Neuron (in vitro differentiated cells): ENCODE data around the gene C1D.
A peak's percentile ranks its signal among the peaks of the same experiment; 100 is the strongest.
"Not testable (repeated sequence)": the region's sequence is repeated elsewhere in the genome, so short reads cannot be mapped to it uniquely, and the experiment has no call there.

Experiments
- H2AFZ ChIP-seq: one replicate; pipeline ENCODE4 v1.6.1; 2013; ENCODE audit warnings: low read depth, mild to moderate bottlenecking, inconsistent platforms, low read length, moderate library complexity
- H3K27me3 ChIP-seq: one replicate; pipeline ENCODE4 v1.6.1; 2013; ENCODE audit warnings: low read length; ENCODE audit not compliant: insufficient read depth
- H3K36me3 ChIP-seq: one replicate; pipeline ENCODE4 v1.6.1; 2013; ENCODE audit warnings: low read length; ENCODE audit not compliant: insufficient read depth
- H3K4me1 ChIP-seq: one replicate; pipeline ENCODE4 v1.6.1; 2013; ENCODE audit warnings: low read length; ENCODE audit not compliant: insufficient read depth
- H3K4me3 ChIP-seq: 2 replicates; pipeline ENCODE4 v1.5.1; 2013; ENCODE audit warnings: mild to moderate bottlenecking, low read length, moderate library complexity
- H3K9me3 ChIP-seq: one replicate; pipeline ENCODE4 v1.6.1; 2013; ENCODE audit warnings: low read length

The C1D gene

DNA sequence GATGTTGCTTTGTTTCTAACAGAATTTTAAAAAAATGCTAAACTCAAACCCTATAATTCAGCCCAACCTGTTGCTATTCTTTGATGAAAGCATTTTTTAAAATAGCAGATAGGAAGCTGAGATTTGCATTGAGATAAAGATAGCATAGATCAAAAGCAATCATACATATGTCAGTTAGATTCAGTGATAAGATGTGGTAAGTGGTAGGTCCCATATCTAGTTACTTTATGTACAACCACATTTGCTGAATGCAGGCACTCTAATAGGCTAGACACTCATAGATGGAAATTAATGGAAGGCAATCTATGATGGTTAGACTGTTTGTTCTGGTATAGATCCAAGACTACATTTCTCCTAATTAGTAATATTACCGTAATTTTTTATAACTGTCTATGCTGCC lies 27.2 kb upstream of the C1D start:
- no peaks in the 10 kb centered on the region for H3K9me3 ChIP-seq

GRCh38 chr2:68088940-68089339 lies 26.1 kb upstream of the C1D start:
- Histone ChIP-seq H3K36me3 (no peaks in the 10 kb centered on the region), H3K9me3 (no peaks in the 10 kb centered on the region), H3K4me3 (no peak overlapping the region), H3K4me1 (no peaks in the 10 kb centered on the region), H3K27me3 (peaks cover 5% of the 10 kb centered on the region), H2AFZ (no peak overlapping the region)

More for the DNA sequence above, 27.2 kb upstream of the C1D start:
- peaks cover 5% of the 10 kb centered on the region for H3K27me3 ChIP-seq
- no peaks in the 10 kb centered on the region for H3K36me3 ChIP-seq
- no peaks in the 10 kb centered on the region for H3K4me1 ChIP-seq
- no peak overlapping the region for H3K4me3 ChIP-seq
- no peak overlapping the region for H2AFZ ChIP-seq

DNA sequence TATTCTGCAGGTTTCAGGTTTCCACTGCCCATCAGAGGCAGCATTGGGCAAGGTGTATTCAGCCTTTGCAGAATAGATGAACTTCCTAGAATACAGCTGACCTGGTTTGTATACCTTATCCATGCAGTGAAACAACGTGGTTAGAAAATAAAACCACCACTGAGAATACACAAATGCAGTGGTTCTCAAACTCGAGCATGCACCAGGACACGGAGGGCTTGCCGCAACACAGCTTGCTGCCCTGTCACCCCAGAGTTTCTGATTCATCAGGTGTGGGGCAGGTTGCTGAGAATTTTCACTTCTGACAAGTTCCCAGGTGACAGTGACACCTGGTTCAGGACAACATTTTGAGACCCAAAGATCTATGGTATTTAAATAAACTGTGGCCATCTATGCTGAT lies 23.4 kb upstream of the C1D start:
- H3K27me3 ChIP-seq, result peaks cover 3% of the 10 kb centered on the region
- H3K9me3 ChIP-seq, result no peaks in the 10 kb centered on the region
- no peak overlapping the region for H2AFZ ChIP-seq
- no peak overlapping the region for H3K4me3 ChIP-seq
- H3K36me3 ChIP-seq, result no peaks in the 10 kb centered on the region
- H3K4me1 ChIP-seq, result no peaks in the 10 kb centered on the region

DNA sequence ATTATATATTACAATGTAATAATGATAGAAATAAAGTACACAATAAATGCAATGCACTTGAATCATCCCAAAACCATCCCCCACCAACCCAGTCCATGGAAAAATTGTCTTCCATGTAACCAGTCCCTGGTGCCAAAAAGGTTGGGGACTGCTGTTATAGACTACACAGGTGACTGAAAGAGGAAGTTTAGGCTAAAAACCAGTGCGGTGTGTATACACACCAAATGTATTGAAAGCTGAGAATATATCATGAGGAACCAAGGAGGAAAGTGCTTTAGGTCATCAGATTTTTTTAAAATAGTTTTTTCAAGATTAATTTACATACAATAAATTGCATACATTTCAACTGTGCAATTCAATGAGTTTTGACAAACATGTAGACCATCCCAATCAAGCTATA lies 20.5 kb upstream of the C1D start:
- Histone ChIP-seq H3K4me3 (no peak overlapping the region), H3K27me3 (peaks cover 6% of the 10 kb centered on the region), H3K9me3 (no peaks in the 10 kb centered on the region), H3K36me3 (no peaks in the 10 kb centered on the region), H3K4me1 (no peaks in the 10 kb centered on the region), H2AFZ (no peak overlapping the region)

DNA sequence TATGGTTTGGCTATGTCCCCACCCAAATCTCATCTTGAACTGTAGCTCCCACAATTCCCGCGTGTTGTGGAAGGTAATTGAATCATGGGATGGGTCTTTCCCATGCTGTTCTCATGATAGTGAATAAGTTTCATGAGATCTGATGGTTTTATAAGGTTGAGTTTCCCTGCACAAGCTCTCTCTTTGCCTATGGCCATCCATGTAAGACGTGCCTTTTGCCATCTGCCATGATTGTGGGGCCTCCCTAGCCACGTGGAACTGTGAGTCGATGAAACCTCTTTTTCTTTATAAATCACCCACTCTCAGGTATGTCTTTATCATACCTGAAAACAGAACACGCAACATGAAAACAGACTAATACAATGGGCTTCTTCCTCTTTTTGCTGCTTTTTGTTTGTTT lies 11.2 kb upstream of the C1D start:
- no peaks in the 10 kb centered on the region for H3K36me3 ChIP-seq
- H3K4me1 ChIP-seq, result no peaks in the 10 kb centered on the region
- H3K4me3 ChIP-seq, result no peak overlapping the region
- H3K27me3 ChIP-seq, result peaks cover 2% of the 10 kb centered on the region
- H3K9me3 ChIP-seq, result no peaks in the 10 kb centered on the region
- H2AFZ ChIP-seq, result no peak overlapping the region

GRCh38 chr2:68063797-68064646 lies 1.2 kb upstream of the C1D start:
- H3K9me3 ChIP-seq, H3K36me3 ChIP-seq, H3K27me3 ChIP-seq, H3K4me3 ChIP-seq: not testable (repeated sequence)
- peak overlapping the region; percentile 46 for H2AFZ ChIP-seq
- peaks cover 16% of the 10 kb centered on the region for H3K4me1 ChIP-seq

- Histone ChIP-seq H3K4me3 (no peak overlapping the region), H3K27me3 (no peaks in the 10 kb centered on the region), H3K9me3 (no peaks in the 10 kb centered on the region), H3K36me3 (no peaks in the 10 kb centered on the region), H2AFZ (no peak overlapping the region), H3K4me1 (peaks cover 16% of the 10 kb centered on the region)
Observed at GRCh38 chr2:68060652-68061051, 2.2 kb downstream of the C1D start.

DNA sequence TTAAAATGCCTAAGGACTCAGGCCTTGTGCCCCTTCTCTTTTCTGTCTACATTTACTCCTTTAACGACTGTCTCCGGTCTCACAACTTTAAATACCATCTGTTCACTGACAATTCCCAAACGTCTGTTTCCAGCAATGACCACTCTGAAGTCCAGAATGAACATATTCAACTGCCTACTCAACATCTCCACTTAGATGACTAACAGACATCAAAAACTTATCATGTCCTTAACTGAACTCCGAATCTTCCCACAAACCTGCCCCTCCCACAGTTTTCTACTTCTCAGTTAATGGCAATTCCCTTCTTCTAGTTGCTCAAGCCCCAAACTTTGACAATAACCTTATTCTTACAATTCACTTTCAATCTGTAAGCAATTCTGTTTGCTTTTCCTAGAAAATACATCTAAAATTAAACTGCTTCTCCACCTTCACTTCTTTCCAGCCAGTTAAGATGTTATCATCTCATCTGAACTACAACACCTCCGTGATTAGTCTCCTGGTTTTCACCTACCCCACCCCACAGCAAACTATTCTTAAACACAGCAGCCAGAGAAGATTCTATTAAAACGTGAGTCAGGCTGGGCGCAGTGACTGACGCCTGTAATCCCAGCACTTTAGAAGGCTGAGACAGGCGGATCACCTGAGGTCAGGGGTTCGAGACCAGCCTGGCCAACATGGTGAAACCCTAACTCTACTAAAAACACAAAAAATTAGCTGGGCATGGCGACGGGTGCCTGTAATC lies 2.8 kb downstream of the C1D start:
- no peaks in the 10 kb centered on the region for H3K9me3 ChIP-seq
- H3K4me3 ChIP-seq, result no peak overlapping the region
- H3K4me1 ChIP-seq, result peaks cover 16% of the 10 kb centered on the region
- H3K36me3 ChIP-seq, result no peaks in the 10 kb centered on the region
- no peak overlapping the region for H2AFZ ChIP-seq
- no peaks in the 10 kb centered on the region for H3K27me3 ChIP-seq

GRCh38 chr2:68057658-68058396 lies 5.0 kb downstream of the C1D start:
- H2AFZ ChIP-seq, result no peak overlapping the region
- H3K9me3 ChIP-seq, result no peaks in the 10 kb centered on the region
- peaks cover 11% of the 10 kb centered on the region for H3K4me1 ChIP-seq
- no peak overlapping the region for H3K4me3 ChIP-seq
- H3K27me3 ChIP-seq, result no peaks in the 10 kb centered on the region
- no peaks in the 10 kb centered on the region for H3K36me3 ChIP-seq

GRCh38 chr2:68052717-68053422 lies 9.9 kb downstream of the C1D start:
- H3K4me3 ChIP-seq, result no peak overlapping the region
- no peak overlapping the region for H2AFZ ChIP-seq
- H3K36me3 ChIP-seq, result no peaks in the 10 kb centered on the region
- no peaks in the 10 kb centered on the region for H3K9me3 ChIP-seq
- no peaks in the 10 kb centered on the region for H3K27me3 ChIP-seq
- no peaks in the 10 kb centered on the region for H3K4me1 ChIP-seq

- Histone ChIP-seq H3K4me1 (no peaks in the 10 kb centered on the region), H3K27me3 (no peaks in the 10 kb centered on the region), H3K36me3 (no peaks in the 10 kb centered on the region), H3K4me3 (no peak overlapping the region), H3K9me3 (no peaks in the 10 kb centered on the region), H2AFZ (no peak overlapping the region)
Observed at GRCh38 chr2:68050353-68050752, 12.5 kb downstream of the C1D start.

DNA sequence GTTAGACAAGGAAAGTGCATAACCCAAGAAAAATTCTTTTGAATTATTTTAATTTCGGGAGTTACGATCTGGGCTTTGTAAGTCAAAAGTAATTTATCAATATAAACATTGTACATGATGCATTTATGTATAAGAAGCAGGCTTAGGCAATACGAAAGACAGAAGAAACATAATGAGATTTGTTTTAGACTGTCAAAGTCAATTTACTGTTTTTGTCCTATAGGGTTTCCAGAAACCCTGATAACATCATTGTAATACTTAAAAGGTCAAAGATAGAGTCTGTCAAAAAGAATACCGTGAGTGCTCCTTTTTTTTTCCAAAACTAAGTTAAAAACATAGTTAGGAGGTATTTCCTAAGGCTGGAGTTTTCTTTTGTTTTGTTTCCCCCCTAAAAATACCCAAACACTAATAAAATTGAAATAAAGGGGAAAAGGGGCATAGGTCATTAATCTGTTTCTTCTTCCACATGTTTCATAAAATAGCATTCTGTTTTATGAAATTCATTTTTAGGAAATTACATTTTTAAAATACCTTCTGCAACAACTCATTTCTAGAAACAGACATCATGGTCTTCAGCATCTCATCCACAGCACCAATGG lies 16.1 kb downstream of the C1D start:
- H3K9me3 ChIP-seq, result no peaks in the 10 kb centered on the region
- H3K4me1 ChIP-seq, result no peaks in the 10 kb centered on the region
- no peak overlapping the region for H2AFZ ChIP-seq
- H3K36me3 ChIP-seq, result no peaks in the 10 kb centered on the region
- no peak overlapping the region for H3K4me3 ChIP-seq
- no peaks in the 10 kb centered on the region for H3K27me3 ChIP-seq
